HEK293 (cell line): ENCODE results near the gene SLC15A4.

Experiments used
- ATF2 ChIP-seq: fragments of 450-650 bp; formaldehyde crosslinking; IDR thresholded peaks from 2 replicates; pipeline ENCODE4 v1.5.1; 2016; ENCODE audit warnings: missing biosample characterization, missing genetic modification characterization, low read depth
- CTCF ChIP-seq: fragments of 450-650 bp; formaldehyde crosslinking; IDR thresholded peaks from 2 replicates; pipeline ENCODE4 v1.5.1; 2016; ENCODE audit warnings: missing biosample characterization, missing genetic modification characterization
- YY1 ChIP-seq: fragments of 450-650 bp; formaldehyde crosslinking; IDR thresholded peaks from 2 replicates; pipeline ENCODE4 v1.5.1; 2018; ENCODE audit warnings: missing biosample characterization, missing genetic modification characterization

DNA sequence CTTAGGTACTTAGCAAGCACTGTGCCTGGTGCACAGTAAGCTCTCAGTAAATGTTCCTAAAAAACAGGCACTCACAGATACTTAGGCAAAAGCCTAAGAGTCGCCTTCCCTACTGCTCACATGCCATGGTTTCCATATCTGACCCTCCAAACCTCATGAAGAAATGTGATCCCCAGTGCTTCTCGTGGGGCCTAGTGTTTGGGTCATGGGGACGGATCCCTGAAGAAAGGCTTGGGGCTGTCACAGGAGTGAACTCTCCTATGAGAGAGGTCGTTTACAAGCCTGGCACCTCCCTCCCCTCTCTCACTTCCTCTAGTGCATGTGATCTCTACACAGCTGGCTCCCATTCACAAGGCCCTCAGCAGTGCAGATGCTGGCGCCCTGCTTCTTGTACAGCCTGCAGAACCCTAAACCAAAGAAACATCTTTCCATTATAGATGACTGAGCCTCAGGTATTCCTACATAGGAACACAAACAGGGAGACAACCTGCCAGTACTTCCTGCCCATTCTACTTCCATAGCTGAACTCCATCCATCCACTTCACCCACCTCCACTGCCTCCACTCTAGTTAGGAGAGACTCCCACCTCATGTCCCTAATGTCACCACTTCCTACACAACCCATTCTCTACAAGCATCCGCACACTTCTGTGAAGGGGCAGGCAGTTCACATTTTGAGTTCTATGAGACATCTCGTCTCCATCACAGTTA is 2.9 kb downstream of the SLC15A4 start:
- TF ChIP-seq ATF2 (no peak), CTCF (tag by site-specific recombination) (no peak), YY1 (tag by site-specific recombination) (no peak)
